ENCODE data around the gene CCDC194. TPM values are rescaled to one million over a fixed set of nuclear protein-coding genes. Genes with fewer than 3 reads are reported as not detected.

CCDC194 gene
- total RNA-seq, 2 donors from 2014 or later, result not detected

DNA sequence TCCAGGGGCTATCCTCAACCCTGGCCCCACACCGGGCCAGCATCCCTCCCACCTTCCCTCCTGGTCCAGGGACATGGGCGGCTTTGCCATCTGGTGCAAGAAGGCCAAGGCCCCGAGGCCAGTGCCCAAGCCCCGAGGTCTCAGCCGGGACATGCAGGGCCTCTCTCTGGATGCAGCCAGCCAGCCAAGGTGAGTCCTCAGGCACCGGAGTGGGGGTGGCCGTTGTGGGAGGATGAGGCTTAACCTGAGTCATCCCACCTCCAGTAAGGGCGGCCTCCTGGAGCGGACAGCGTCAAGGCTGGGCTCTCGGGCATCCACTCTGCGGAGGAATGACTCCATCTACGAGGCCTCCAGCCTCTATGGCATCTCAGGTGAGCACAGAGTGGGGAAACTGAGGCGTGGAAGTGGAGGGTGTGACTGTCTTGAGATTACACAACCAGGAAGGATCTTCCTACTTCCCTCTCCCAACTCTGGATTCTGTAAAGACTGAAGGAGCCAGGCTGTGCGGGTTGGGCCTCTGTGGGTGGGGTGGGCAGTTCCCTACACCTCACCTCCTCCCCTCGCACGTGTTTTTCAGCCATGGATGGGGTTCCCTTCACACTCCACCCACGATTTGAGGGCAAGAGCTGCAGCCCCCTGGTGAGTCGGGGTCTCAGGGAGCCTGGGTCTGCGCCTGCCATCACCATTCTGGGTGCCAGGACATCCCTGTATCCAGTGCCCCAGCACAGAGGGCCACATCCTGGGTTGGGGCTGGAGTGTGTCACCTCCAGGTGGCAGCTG, 29.6 kb upstream of the CCDC194 start:
- Histone ChIP-seq H3K36me3 (no peaks in the 10 kb centered on the region), H3K4me3 (no peak overlapping the region), H3K27me3 (replicated peaks; ENCODE audit: insufficient read depth) (no peaks in the 10 kb centered on the region), H3K27ac (no peak overlapping the region), H3K9me3 (no peaks in the 10 kb centered on the region), H3K4me1 (replicated peaks) (peaks cover 5% of the 10 kb centered on the region)
- intact Hi-C loops (cut with DNase I), result loop anchor here (2.0 kb wide), 1 partner anchor 45 kb away; no protein-coding TSS in a partner anchor
- DNase-seq (ENCODE audit: low spot score), result no peak
- TF ChIP-seq, protein P1, sequence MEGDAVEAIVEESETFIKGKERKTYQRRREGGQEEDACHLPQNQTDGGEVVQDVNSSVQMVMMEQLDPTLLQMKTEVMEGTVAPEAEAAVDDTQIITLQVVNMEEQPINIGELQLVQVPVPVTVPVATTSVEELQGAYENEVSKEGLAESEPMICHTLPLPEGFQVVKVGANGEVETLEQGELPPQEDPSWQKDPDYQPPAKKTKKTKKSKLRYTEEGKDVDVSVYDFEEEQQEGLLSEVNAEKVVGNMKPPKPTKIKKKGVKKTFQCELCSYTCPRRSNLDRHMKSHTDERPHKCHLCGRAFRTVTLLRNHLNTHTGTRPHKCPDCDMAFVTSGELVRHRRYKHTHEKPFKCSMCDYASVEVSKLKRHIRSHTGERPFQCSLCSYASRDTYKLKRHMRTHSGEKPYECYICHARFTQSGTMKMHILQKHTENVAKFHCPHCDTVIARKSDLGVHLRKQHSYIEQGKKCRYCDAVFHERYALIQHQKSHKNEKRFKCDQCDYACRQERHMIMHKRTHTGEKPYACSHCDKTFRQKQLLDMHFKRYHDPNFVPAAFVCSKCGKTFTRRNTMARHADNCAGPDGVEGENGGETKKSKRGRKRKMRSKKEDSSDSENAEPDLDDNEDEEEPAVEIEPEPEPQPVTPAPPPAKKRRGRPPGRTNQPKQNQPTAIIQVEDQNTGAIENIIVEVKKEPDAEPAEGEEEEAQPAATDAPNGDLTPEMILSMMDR (IDR thresholded peaks at IDR 0.05), result no peak
- TF ChIP-seq POLR2A (IDR thresholded peaks at IDR 0.05) (no peak), POLR2AphosphoS5 (IDR thresholded peaks at IDR 0.05) (no peak)
- 92% methylated on average over 20 of the region's 20 CpGs for whole genome bisulfite sequencing

DNA sequence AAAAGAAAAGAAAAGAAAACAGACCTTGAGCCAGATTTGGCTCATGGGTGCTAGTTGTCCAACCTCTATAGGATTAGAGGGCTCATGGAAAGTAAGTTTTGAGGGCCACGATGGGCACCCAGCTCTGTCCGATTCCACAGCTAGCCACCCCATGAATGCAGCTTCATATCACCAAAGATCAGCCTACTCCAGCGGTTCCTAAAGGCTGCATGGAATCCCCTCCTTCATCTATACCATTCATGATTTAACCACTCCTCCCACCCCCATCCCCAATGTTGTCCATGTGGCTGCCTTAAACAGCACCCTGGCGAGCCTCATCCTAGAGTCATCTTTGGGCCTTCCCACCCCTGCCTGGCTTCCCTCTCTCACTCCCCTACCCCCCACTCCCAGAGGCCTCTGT, 27.9 kb upstream of the CCDC194 start:
- H3K9me3 ChIP-seq, result no peaks in the 10 kb centered on the region
- no peak overlapping the region for H3K27ac ChIP-seq
- TF ChIP-seq POLR2AphosphoS5 (IDR thresholded peaks at IDR 0.05) (no peak), POLR2A (IDR thresholded peaks at IDR 0.05) (no peak)
- TF ChIP-seq, protein P1 (IDR thresholded peaks at IDR 0.05), result no peak
- H3K36me3 ChIP-seq, result no peaks in the 10 kb centered on the region
- no peaks in the 10 kb centered on the region for H3K27me3 ChIP-seq (replicated peaks; ENCODE audit: insufficient read depth)
- no peak for DNase-seq (ENCODE audit: low spot score)
- intact Hi-C loops (cut with DNase I), result loop anchor here (2.0 kb wide), 1 partner anchor 47 kb away; no protein-coding TSS in a partner anchor
- H3K4me3 ChIP-seq, result no peak overlapping the region
- peaks cover 5% of the 10 kb centered on the region for H3K4me1 ChIP-seq (replicated peaks)
- 96% methylated on average over 4 of the region's 4 CpGs for WGBS

DNA sequence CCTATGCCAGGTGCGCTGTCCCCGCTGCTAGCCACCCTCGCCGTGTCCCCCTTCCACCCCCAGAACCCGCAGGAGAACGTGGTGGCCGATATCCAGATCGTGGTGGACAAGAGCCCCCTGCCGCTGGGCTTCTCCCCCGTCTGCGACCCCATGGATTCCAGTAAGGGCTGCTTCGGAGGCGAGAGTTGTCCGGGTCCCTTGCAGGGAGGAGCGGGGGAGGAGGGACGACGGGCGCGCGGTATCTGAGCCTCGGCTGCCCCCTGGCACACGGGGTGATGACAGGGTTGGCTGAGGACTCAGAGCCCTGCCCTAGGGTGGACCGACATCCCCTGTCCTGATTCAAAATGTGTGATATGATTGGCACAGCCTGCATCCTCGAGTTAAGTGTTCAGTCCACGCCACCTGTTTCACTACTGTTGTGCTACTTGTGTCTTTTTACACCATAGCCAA, 26.5 kb upstream of the CCDC194 start:
- H3K9me3 ChIP-seq, result no peaks in the 10 kb centered on the region
- no peaks in the 10 kb centered on the region for H3K36me3 ChIP-seq
- H3K27me3 ChIP-seq (replicated peaks; ENCODE audit: insufficient read depth), result no peaks in the 10 kb centered on the region
- DNase-seq (ENCODE audit: low spot score), result no peak
- H3K27ac ChIP-seq, result peak overlapping the region; percentile 53 to 72
- intact Hi-C loops (cut with DNase I), result no loop called here
- WGBS, result 6% methylated on average over 25 of the region's 25 CpGs
- peaks cover 5% of the 10 kb centered on the region for H3K4me1 ChIP-seq (replicated peaks)
- TF ChIP-seq, protein P1 (IDR thresholded peaks at IDR 0.05), result peak in 2 of 4 experiments; percentile 9 to 20
- TF ChIP-seq POLR2A (IDR thresholded peaks at IDR 0.05) (no peak), POLR2AphosphoS5 (IDR thresholded peaks at IDR 0.05) (no peak)
- peak overlapping the region; percentile 88 to 95 for H3K4me3 ChIP-seq

DNA sequence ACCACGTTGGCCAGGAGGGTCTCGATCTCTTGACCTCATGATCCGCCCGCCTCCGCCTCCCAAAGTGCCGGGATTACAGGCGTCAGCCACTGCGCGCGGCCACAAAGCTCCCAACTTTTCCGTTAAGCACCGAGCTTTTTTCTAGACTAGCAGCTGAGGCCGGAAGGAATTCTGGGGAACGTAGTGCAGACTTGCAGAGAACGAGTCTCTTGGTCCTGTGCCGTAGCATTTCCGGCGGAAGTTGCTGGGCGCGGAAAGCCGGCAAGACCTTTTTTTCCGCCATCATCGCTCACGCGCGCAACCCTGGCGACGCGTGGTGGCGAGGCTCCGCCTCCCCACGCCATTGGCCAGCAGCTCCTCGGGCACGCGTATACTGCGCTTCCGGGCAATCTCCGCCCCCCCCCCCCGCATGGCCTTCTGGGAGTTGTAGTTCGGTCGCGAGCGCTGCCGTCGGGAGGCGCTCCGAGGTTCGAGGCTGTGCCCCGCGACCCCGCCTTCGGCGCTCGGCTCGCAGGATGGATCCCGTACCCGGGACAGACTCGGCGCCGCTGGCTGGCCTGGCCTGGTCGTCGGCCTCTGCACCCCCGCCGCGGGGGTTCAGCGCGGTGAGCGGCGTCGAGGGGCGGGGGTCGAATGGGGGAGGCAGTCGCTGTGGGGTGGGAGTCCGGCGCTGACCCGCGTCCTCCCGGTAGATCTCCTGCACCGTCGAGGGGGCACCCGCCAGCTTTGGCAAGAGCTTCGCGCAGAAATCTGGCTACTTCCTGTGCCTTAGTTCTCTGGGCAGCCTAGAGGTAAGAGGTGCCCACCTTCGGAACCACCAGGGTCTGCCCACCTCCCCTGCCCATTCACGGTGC, 25.9 kb upstream of the CCDC194 start, which contains the start of gene MVB12A:
Gene MVB12A (plus strand): TSS at position 427 of the 854 bp plus-strand sequence. CDS start 89 bp downstream, at position 516.
- Histone ChIP-seq H3K4me1 (replicated peaks) (peaks cover 5% of the 10 kb centered on the region), H3K27ac (peak within 1 kb of the TSS; percentile 72 to 73), H3K27me3 (replicated peaks; ENCODE audit: insufficient read depth) (no peaks in the 10 kb centered on the region), H3K36me3 (no peaks in the 10 kb centered on the region), H3K9me3 (no peaks in the 10 kb centered on the region), H3K4me3 (peak within 1 kb of the TSS; percentile 88 to 95)
- DNase-seq (ENCODE audit: low spot score), result peak; percentile 97
- WGBS, result under 1% methylated on average over 55 of the region's 85 CpGs
- TF ChIP-seq, protein P1 (IDR thresholded peaks at IDR 0.05), result peak in 2 of 4 experiments; percentile 7 to 24
- peak; percentile 99 for TF ChIP-seq POLR2AphosphoS5 (IDR thresholded peaks at IDR 0.05)
- TF ChIP-seq POLR2A (IDR thresholded peaks at IDR 0.05), result peak; percentile 48
- intact Hi-C loops (cut with DNase I), result no loop called here
